B cell (primary cell): ENCODE measurements around the gene GNAI3. TPM values are rescaled to one million over a fixed set of nuclear protein-coding genes. Genes with fewer than 3 reads are reported as not detected.

ENCODE experiments used
- ATAC-seq: fragments of 200-7000 bp; cut with Tn5 transposase; one replicate; pipeline ENCODE4 v1.10.0; 2021; ENCODE audit warnings: low read depth, mild to moderate bottlenecking, moderate number of reproducible peaks, moderate library complexity
- CTCF ChIA-PET: fragments of 350-600 bp; sonication (Branson Sonifier 250); formaldehyde crosslinking; loops from one replicate; lab custom pipeline; 2021; ENCODE audit warnings: antibody characterized with exemption, inconsistent platforms; lab: Charles Lee
- POLR2A ChIA-PET: fragments of 350-600 bp; sonication (Branson Sonifier 250); formaldehyde crosslinking; loops from one replicate; lab custom pipeline; 2021; ENCODE audit warnings: antibody characterized with exemption; lab: Charles Lee
- DNase-seq: peaks from one replicate; pipeline ENCODE4 v3.0.0; 2013
- H2AFZ ChIP-seq: 2 replicates; pipeline ENCODE4 v1.6.1; 2012; ENCODE audit warnings: mild to moderate bottlenecking, low read depth, low read length; ENCODE audit not compliant: insufficient read depth, poor library complexity, severe bottlenecking
- H3K27ac ChIP-seq, 2 donors: 1 replicate in 1 of 2; 2 replicates in 1 of 2; pipeline ENCODE4 v1.5.1; 2012 to 2013; ENCODE audit warnings: low read length in 2 of 2, mild to moderate bottlenecking in 2 of 2, moderate library complexity in 1 of 2
- H3K27me3 ChIP-seq, 4 experiments: fragments of 200-600 bp in 1 of 4; sonication (generic) in 1 of 4; replicated peaks in 1 of 4; 1 replicate in 2 of 4; 2 replicates in 2 of 4; pipeline versions ENCODE4 v1.6.1 to v1.7.0; 2013 to 2016; ENCODE audit warnings: low read length in 3 of 4, mild to moderate bottlenecking in 2 of 4, mixed read lengths in 1 of 4, moderate library complexity in 1 of 4; ENCODE audit not compliant: insufficient read depth in 4 of 4, control insufficient read depth in 3 of 4; ENCODE audit errors: control extremely low read depth in 1 of 4
- H3K36me3 ChIP-seq, 2 experiments: replicated peaks in 1 of 2; 1 replicate in 1 of 2; 2 replicates in 1 of 2; pipeline versions ENCODE4 v1.6.1 to v1.7.1; 2013; ENCODE audit warnings: low read length in 1 of 2; ENCODE audit not compliant: insufficient read depth in 2 of 2, control insufficient read depth in 1 of 2; ENCODE audit errors: control extremely low read depth in 1 of 2, extremely low read depth in 1 of 2
- H3K4me1 ChIP-seq, 2 donors: fragments of 200-600 bp in 1 of 2; sonication (generic) in 1 of 2; 1 replicate in 1 of 2; 2 replicates in 1 of 2; pipeline versions ENCODE4 v1.5.1 to v1.6.1; 2013 to 2017; ENCODE audit warnings: low read length in 2 of 2; ENCODE audit not compliant: control insufficient read depth in 2 of 2, insufficient read depth in 2 of 2
- H3K4me2 ChIP-seq: replicated peaks from 2 replicates; pipeline ENCODE3; 2012; ENCODE audit warnings: mild to moderate bottlenecking, low read depth, low read length; ENCODE audit not compliant: poor library complexity, severe bottlenecking
- H3K4me3 ChIP-seq, 5 experiments: fragments of 200-600 bp in 1 of 5; sonication (generic) in 1 of 5; 1 replicate in 3 of 5; 2 replicates in 2 of 5; pipeline versions ENCODE4 v1.5.1 to v1.7.0; 2011 to 2016; ENCODE audit warnings: low read length in 4 of 5, mild to moderate bottlenecking in 4 of 5, low read depth in 2 of 5, control low read depth in 1 of 5, moderate library complexity in 1 of 5; ENCODE audit not compliant: insufficient read depth in 1 of 5; ENCODE audit errors: control extremely low read depth in 1 of 5, extremely low read depth in 1 of 5
- H3K79me2 ChIP-seq: fragments of 200-600 bp; sonication (generic); one replicate; pipeline ENCODE4 v1.6.0; 2016; ENCODE audit warnings: low read length; ENCODE audit not compliant: control insufficient read depth, insufficient read depth
- H3K9ac ChIP-seq: fragments of 200-600 bp; sonication (generic); 2 replicates; pipeline ENCODE4 v1.6.1; 2017; ENCODE audit warnings: mild to moderate bottlenecking, low read length, moderate library complexity
- H3K9me3 ChIP-seq, 3 donors: one replicate each; pipeline versions ENCODE4 v1.6.1 to v1.7.1; 2013; ENCODE audit warnings: low read length in 2 of 3; ENCODE audit not compliant: control insufficient read depth in 2 of 3, insufficient read depth in 1 of 3; ENCODE audit errors: control extremely low read depth in 1 of 3
- H4K20me1 ChIP-seq: 2 replicates; pipeline ENCODE4 v1.6.0; 2012; ENCODE audit warnings: mild to moderate bottlenecking, low read length; ENCODE audit not compliant: insufficient read depth, control insufficient read depth, poor library complexity, severe bottlenecking
- H3K27ac Mint-ChIP-seq: one replicate; pipeline ENCODE4 v1.8.0; 2021; ENCODE audit warnings: mixed read lengths
- H3K27me3 Mint-ChIP-seq: one replicate; pipeline ENCODE4 v1.8.0; 2021; ENCODE audit warnings: mixed read lengths
- H3K4me1 Mint-ChIP-seq: one replicate; pipeline ENCODE4 v1.8.0; 2021; ENCODE audit warnings: mixed read lengths
- H3K4me3 Mint-ChIP-seq: one replicate; pipeline ENCODE4 v1.8.0; 2021; ENCODE audit warnings: mixed read lengths
- H3K9me3 Mint-ChIP-seq: one replicate; pipeline ENCODE4 v1.8.0; 2022; ENCODE audit warnings: mixed read lengths; ENCODE audit not compliant: insufficient read depth
- EZH2 ChIP-seq: IDR thresholded peaks from 2 replicates; pipeline ENCODE4 v1.6.1; 2012; ENCODE audit warnings: borderline replicate concordance, low read depth, mild to moderate bottlenecking, moderate library complexity, low read length; ENCODE audit not compliant: insufficient read depth, poor library complexity, severe bottlenecking
- WGBS: methylation state at CpG from one replicate; pipeline ENCODE4 v1.1.5; 2013; ENCODE audit warnings: missing lambda C conversion rate; ENCODE audit not compliant: insufficient coverage; 5-methylcytosine and 5-hydroxymethylcytosine counted together
- intact Hi-C: fragments of 100-400 bp; cut with micrococcal nuclease; formaldehyde crosslinking; loops from one replicate; pipeline ENCODE4 v1.10.0; 2022
- polyA plus RNA-seq: library from polyadenylated mRNA; depleted of rRNA; stranded (reverse); fragments of >200 nt; gene quantifications from 2 replicates; pipeline ENCODE4 v1.2.3, GENCODE V29; 2012
- total RNA-seq, 2 donors: library from RNA; stranded (reverse); fragments of 120-200 nt in 1 of 2; gene quantifications; 1 replicate in 1 of 2; 2 replicates in 1 of 2; pipeline versions ENCODE4 v1.2.3 to v1.2.4, GENCODE V29; 2013 to 2022
- TF ChIP-seq, protein P1 (sequence below): fragments of 200-600 bp; IDR thresholded peaks from one replicate; pipeline ENCODE4 v1.8.0; 2022; ENCODE audit warnings: antibody characterized with exemption, mild to moderate bottlenecking

The GNAI3 gene
- total and polyA plus RNA-seq, 2 donors (not counting 1 experiment from before 2014, with no cell fraction given), result 1.6 to 8.5 TPM

DNA sequence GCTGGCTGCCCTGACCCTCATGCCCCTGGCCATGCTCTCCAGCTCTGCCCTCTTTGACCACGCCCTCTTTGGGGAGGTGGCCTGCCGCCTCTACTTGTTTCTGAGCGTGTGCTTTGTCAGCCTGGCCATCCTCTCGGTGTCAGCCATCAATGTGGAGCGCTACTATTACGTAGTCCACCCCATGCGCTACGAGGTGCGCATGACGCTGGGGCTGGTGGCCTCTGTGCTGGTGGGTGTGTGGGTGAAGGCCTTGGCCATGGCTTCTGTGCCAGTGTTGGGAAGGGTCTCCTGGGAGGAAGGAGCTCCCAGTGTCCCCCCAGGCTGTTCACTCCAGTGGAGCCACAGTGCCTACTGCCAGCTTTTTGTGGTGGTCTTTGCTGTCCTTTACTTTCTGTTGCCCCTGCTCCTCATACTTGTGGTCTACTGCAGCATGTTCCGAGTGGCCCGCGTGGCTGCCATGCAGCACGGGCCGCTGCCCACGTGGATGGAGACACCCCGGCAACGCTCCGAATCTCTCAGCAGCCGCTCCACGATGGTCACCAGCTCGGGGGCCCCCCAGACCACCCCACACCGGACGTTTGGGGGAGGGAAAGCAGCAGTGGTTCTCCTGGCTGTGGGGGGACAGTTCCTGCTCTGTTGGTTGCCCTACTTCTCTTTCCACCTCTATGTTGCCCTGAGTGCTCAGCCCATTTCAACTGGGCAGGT is 5.0 kb upstream of the GNAI3 start:
- DNase-seq (no peak), ATAC-seq (no peak)

More for the DNA sequence above, 5.0 kb upstream of the GNAI3 start:
- Histone ChIP-seq H3K4me3 (no peak overlapping the region), H3K27ac (no peak overlapping the region), H3K9ac (no peak overlapping the region), H2AFZ (no peak overlapping the region), H3K4me1 (peaks cover 14 to 17% of the 10 kb centered on the region in 2 donors), H3K36me3 (no peaks in the 10 kb centered on the region), H3K27me3 (no peaks in the 10 kb centered on the region), H3K9me3 (no peaks in the 10 kb centered on the region), H3K79me2 (peaks cover 20% of the 10 kb centered on the region), H3K4me2 (no peak overlapping the region), H4K20me1 (no peaks in the 10 kb centered on the region)
- TF ChIP-seq, protein P1, sequence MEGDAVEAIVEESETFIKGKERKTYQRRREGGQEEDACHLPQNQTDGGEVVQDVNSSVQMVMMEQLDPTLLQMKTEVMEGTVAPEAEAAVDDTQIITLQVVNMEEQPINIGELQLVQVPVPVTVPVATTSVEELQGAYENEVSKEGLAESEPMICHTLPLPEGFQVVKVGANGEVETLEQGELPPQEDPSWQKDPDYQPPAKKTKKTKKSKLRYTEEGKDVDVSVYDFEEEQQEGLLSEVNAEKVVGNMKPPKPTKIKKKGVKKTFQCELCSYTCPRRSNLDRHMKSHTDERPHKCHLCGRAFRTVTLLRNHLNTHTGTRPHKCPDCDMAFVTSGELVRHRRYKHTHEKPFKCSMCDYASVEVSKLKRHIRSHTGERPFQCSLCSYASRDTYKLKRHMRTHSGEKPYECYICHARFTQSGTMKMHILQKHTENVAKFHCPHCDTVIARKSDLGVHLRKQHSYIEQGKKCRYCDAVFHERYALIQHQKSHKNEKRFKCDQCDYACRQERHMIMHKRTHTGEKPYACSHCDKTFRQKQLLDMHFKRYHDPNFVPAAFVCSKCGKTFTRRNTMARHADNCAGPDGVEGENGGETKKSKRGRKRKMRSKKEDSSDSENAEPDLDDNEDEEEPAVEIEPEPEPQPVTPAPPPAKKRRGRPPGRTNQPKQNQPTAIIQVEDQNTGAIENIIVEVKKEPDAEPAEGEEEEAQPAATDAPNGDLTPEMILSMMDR, result no peak
- TF ChIP-seq EZH2, result no peak
- ChIA-PET POLR2A (no interaction called here), CTCF (interaction anchor here (1.0 to 7.8 kb wide), 6 partner anchors 11 to 441 kb away, joined by 3 to 276 read pairs (median 24); partner anchors contain the start of gene AHCYL1)
- peaks cover 21% of the 10 kb centered on the region for H3K4me1 Mint-ChIP-seq
- intact Hi-C loops, result no loop called here
- H3K9me3 Mint-ChIP-seq, result no peaks in the 10 kb centered on the region
- WGBS, result 95% methylated on average over 24 of the region's 24 CpGs
- peaks cover 3% of the 10 kb centered on the region for H3K27me3 Mint-ChIP-seq
- H3K4me3 Mint-ChIP-seq, result no peak overlapping the region
- no peak overlapping the region for H3K27ac Mint-ChIP-seq
